H1 (cell line): ENCODE data around the gene SIGLEC12. TPM values are rescaled to one million over a fixed set of nuclear protein-coding genes. Genes with fewer than 3 reads are reported as not detected.

Experiments
- CHD7 ChIP-seq: fragments of 300-600 bp; sonication (generic); IDR thresholded peaks from 2 replicates; pipeline ENCODE4 v1.7.1; 2012; ENCODE audit warnings: low read length, moderate library complexity, mild to moderate bottlenecking, inconsistent platforms; ENCODE audit not compliant: insufficient replicate concordance
- CTBP2 ChIP-seq: IDR thresholded peaks from 2 replicates; pipeline ENCODE4 v1.7.0; 2011; ENCODE audit warnings: borderline replicate concordance, mild to moderate bottlenecking, moderate library complexity, mixed read lengths, low read length; ENCODE audit not compliant: insufficient read depth, insufficient read length
- PHF8 ChIP-seq: fragments of 200-600 bp; sonication (generic); conservative IDR thresholded peaks from 2 replicates; pipeline ENCODE4 v1.7.1; 2012; ENCODE audit warnings: low read depth, mild to moderate bottlenecking, inconsistent platforms, low read length, moderate library complexity
- POU5F1 ChIP-seq: IDR thresholded peaks from 2 replicates; pipeline ENCODE4 v1.6.1; 2011; ENCODE audit warnings: low read depth, mild to moderate bottlenecking, low read length, moderate library complexity
- polyA plus RNA-seq, 7 experiments: library from polyadenylated mRNA; depleted of rRNA in 3 of 7; stranded (reverse) in 5 of 7; unstranded in 2 of 7; fragments of >200 nt in 5 of 7; fragments of 200-250 nt in 2 of 7; gene quantifications; 1 replicate in 5 of 7; 2 replicates in 1 of 7; 4 replicates in 1 of 7; pipeline versions ENCODE4 v1.2.1 to v1.2.3, GENCODE V29; 2011 to 2013; ENCODE audit warnings: missing spikeins in 2 of 7, mixed read lengths in 2 of 7
- total RNA-seq: library from RNA; stranded (reverse); fragmentation: NEBNext Ultra II Directional; extraction: Animal tissue kit (Norgen Biotek cat#: 25700); gene quantifications from 2 replicates; pipeline ENCODE4 v1.2.1, GENCODE V29; 2021
- TF ChIP-seq, protein P1 (sequence below), 3 experiments: IDR thresholded peaks; 1 replicate in 2 of 3; 2 replicates in 1 of 3; pipeline versions ENCODE4 v1.5.1 to v1.6.1; 2011; ENCODE audit warnings: low read length in 3 of 3, mild to moderate bottlenecking in 3 of 3, inconsistent platforms in 2 of 3, low read depth in 1 of 3, moderate library complexity in 1 of 3; ENCODE audit not compliant: insufficient read depth in 1 of 3; ENCODE audit errors: control extremely low read depth in 1 of 3

Gene SIGLEC12
- total and polyA plus RNA-seq, 2 of the 8 experiments (the other 6 are each of a cell fraction or from before 2014, with no cell fraction given) = not detected

- no peak for TF ChIP-seq POU5F1
- TF ChIP-seq CHD7 = no peak
- no peak for TF ChIP-seq CTBP2
- TF ChIP-seq PHF8 = no peak
- TF ChIP-seq, protein P1, sequence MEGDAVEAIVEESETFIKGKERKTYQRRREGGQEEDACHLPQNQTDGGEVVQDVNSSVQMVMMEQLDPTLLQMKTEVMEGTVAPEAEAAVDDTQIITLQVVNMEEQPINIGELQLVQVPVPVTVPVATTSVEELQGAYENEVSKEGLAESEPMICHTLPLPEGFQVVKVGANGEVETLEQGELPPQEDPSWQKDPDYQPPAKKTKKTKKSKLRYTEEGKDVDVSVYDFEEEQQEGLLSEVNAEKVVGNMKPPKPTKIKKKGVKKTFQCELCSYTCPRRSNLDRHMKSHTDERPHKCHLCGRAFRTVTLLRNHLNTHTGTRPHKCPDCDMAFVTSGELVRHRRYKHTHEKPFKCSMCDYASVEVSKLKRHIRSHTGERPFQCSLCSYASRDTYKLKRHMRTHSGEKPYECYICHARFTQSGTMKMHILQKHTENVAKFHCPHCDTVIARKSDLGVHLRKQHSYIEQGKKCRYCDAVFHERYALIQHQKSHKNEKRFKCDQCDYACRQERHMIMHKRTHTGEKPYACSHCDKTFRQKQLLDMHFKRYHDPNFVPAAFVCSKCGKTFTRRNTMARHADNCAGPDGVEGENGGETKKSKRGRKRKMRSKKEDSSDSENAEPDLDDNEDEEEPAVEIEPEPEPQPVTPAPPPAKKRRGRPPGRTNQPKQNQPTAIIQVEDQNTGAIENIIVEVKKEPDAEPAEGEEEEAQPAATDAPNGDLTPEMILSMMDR (IDR thresholded peaks at IDR 0.05; ENCODE audit: control extremely low read depth in 1 of 3, insufficient read depth in 1 of 3, low read depth in 1 of 3, low read length in 3 of 3) = no peak
Measured at GRCh38 chr19:51546107-51546649, 44.6 kb upstream of the SIGLEC12 start (continued).
